ENCODE results near the gene SMCO2. TPM values are rescaled to one million over a fixed set of nuclear protein-coding genes. Genes with fewer than 3 reads are reported as not detected.

Gene SMCO2
- total and polyA plus RNA-seq, 2 of the 8 experiments (the other 6 are each of a cell fraction or from before 2014, with no cell fraction given), result 0.24 to 0.80 TPM

DNA sequence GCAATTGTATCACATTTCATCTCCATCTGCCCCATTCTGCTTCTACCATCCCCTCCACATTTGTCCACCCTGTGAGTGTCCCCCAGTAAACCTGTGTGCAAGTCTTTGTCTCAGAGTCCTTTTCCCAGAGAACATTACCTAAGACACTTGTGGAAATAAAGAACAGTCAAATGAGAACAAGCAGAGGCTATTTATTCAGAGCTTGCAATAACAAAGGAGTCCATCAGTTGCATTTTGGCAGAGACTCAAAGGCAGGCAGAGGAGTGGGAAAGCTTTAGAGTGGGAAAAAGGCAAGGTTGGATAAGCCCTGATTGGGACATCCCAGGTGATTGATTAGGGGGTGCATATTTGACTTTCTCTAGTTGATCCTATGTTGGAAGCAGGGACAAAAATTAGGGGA lies 59.2 kb downstream of the SMCO2 start:
- Histone ChIP-seq H3K79me1 (ENCODE audit: low read depth, low read length) (no peaks in the 10 kb centered on the region), H4K5ac (ENCODE audit: insufficient read length, low read depth, low read length) (no peak overlapping the region), H3K27me3 (replicated peaks in 1 of 4; ENCODE audit: control insufficient read depth in 3 of 4, extremely low read depth in 1 of 4, insufficient read depth in 3 of 4, low read length in 3 of 4) (no peaks in the 10 kb centered on the region), H2BK120ac (replicated peaks; ENCODE audit: low read depth, low read length) (no peak overlapping the region), H2BK12ac (ENCODE audit: low read depth, low read length) (no peak overlapping the region), H3K36me3 (ENCODE audit: control insufficient read depth in 2 of 4, insufficient read depth in 4 of 4, low read length in 3 of 4) (no peaks in the 10 kb centered on the region), H2BK15ac (ENCODE audit: low read length) (no peak overlapping the region), H3K23me2 (ENCODE audit: low read depth, low read length) (no peaks in the 10 kb centered on the region), H3K4me2 (ENCODE audit: insufficient read depth in 1 of 2, low read depth in 2 of 2, low read length in 2 of 2) (no peak overlapping the region), H3K27ac (ENCODE audit: low read depth, low read length) (no peak overlapping the region), H2AK5ac (ENCODE audit: low read depth, low read length) (no peak overlapping the region), H2AFZ (ENCODE audit: low read length) (no peak overlapping the region), H3K79me2 (ENCODE audit: control insufficient read depth in 1 of 2, insufficient read depth in 2 of 2, low read length in 2 of 2) (no peaks in the 10 kb centered on the region), H3K18ac (ENCODE audit: extremely low read depth, low read length) (no peak overlapping the region), H3K9me3 (ENCODE audit: insufficient read depth in 2 of 2, low read depth in 1 of 2, low read length in 1 of 2) (no peaks in the 10 kb centered on the region), H4K20me1 (replicated peaks in 1 of 2; ENCODE audit: control insufficient read depth in 1 of 2, insufficient read depth in 2 of 2, low read length in 2 of 2) (no peaks in the 10 kb centered on the region), H4K8ac (ENCODE audit: extremely low read depth, insufficient read depth, low read length) (no peak overlapping the region), H3K23ac (ENCODE audit: insufficient read length) (no peak overlapping the region), H2BK5ac (ENCODE audit: low read depth, low read length) (no peak overlapping the region), H3K9ac (replicated peaks in 1 of 4; ENCODE audit: extremely low read depth in 1 of 4, low read depth in 3 of 4, low read length in 3 of 4) (no peak overlapping the region), H4K91ac (replicated peaks; ENCODE audit: insufficient read length, low read length) (no peak overlapping the region), H3K4me1 (replicated peaks in 1 of 4; ENCODE audit: control insufficient read depth in 3 of 4, insufficient read depth in 4 of 4, low read length in 3 of 4) (no peaks in the 10 kb centered on the region; a peak in 2 of 7 replicates), H2BK20ac (ENCODE audit: low read length) (no peak overlapping the region), H3K4ac (replicated peaks; ENCODE audit: insufficient read length, low read depth, low read length) (no peak overlapping the region), H3K14ac (ENCODE audit: insufficient read length) (no peak overlapping the region), H3K4me3 (ENCODE audit: extremely low read depth in 1 of 4, insufficient read depth in 2 of 4, low read depth in 3 of 4, low read length in 4 of 4) (no peak overlapping the region), H3K56ac (replicated peaks; ENCODE audit: insufficient read length, low read depth, low read length) (no peak overlapping the region)
- FAIRE-seq (no peak), DNase-seq (ENCODE audit: low read depth in 1 of 2, low spot score in 2 of 2) (no peak)
- ChIA-PET POLR2A (ENCODE audit: partially characterized antibody) (no interaction called here), CTCF (ENCODE audit: partially characterized antibody) (interaction anchor here (0.6 to 1.0 kb wide), 2 partner anchors 67 to 71 kb away, joined by 3 read pairs; no protein-coding TSS in a partner anchor)
- no peak for TF ChIP-seq CEBPB (IDR thresholded peaks at IDR 0.05; ENCODE audit: low read depth, low read length)
- TF ChIP-seq CTCF (IDR thresholded peaks at IDR 0.05; ENCODE audit: control extremely low read depth in 1 of 3, insufficient read depth in 1 of 3, low read depth in 1 of 3, low read length in 3 of 3), result no peak
- TF ChIP-seq MAFK (IDR thresholded peaks at IDR 0.05; ENCODE audit: low read depth, low read length), result no peak
- TF ChIP-seq NRF1 (IDR thresholded peaks at IDR 0.05; ENCODE audit: low read depth, low read length), result no peak
- no peak for TF ChIP-seq RNF2 (IDR thresholded peaks at IDR 0.05; ENCODE audit: borderline replicate concordance, low read depth, low read length, missing control alignments, poor library complexity, severe bottlenecking)
- no peak for TF ChIP-seq GTF2F1 (IDR thresholded peaks at IDR 0.05; ENCODE audit: borderline replicate concordance, low read depth, low read length)
- TF ChIP-seq CHD1 (IDR thresholded peaks at IDR 0.05; ENCODE audit: low read depth, low read length), result no peak
- no peak for TF ChIP-seq BCL11A (IDR thresholded peaks at IDR 0.05; ENCODE audit: low read depth in 2 of 2, low read length in 2 of 2)
- TF ChIP-seq TBP (IDR thresholded peaks at IDR 0.05; ENCODE audit: low read depth, low read length), result no peak
- TF ChIP-seq, protein P1, sequence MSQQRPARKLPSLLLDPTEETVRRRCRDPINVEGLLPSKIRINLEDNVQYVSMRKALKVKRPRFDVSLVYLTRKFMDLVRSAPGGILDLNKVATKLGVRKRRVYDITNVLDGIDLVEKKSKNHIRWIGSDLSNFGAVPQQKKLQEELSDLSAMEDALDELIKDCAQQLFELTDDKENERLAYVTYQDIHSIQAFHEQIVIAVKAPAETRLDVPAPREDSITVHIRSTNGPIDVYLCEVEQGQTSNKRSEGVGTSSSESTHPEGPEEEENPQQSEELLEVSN (IDR thresholded peaks at IDR 0.05), result no peak
- TF ChIP-seq MAX (IDR thresholded peaks at IDR 0.05), result no peak

Measured in H1 (cell line).